ENCODE measurements around the gene MTHFD1L.

DNA sequence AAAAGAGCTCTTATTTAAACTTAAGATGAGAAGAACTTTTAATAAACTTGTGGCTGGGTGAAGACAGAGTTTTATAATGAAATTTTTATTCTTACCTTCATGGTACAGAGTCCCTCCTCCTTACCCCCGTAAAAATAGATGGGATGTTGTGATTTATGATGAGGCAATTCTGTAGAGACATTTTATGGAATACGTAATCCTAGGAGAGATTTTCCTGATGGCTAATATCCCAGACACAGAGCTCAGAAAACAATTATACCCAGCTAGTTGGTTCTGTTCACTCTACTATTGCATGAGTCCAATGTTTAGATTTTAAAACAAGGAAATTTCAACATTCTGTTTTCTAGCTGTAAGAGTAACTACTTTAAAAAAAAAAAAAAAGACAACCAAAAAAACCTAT is 43.4 kb downstream of the MTHFD1L start:
- TF ChIP-seq POLR2A (IDR thresholded peaks at IDR 0.05) (no peak), CTCF (IDR thresholded peaks at IDR 0.05) (no peak), POLR2AphosphoS5 (IDR thresholded peaks at IDR 0.05) (no peak)
